SK-N-MC (cell line): ENCODE results near the gene BACH2.
"Not testable (repeated sequence)": the region's sequence is repeated elsewhere in the genome, so short reads cannot be mapped to it uniquely, and the experiment has no call there.

Experiments
- DNase-seq: peaks from one replicate; pipeline ENCODE4 v3.0.0-alpha.2; 2011; ENCODE audit warnings: low read depth, low spot score
- H3K27ac ChIP-seq: fragments of 200-600 bp; sonication (generic); 2 replicates; pipeline ENCODE4 v1.5.1; 2016; ENCODE audit warnings: mixed run types
- H3K36me3 ChIP-seq: fragments of 200-600 bp; sonication (generic); 2 replicates; pipeline ENCODE4 v1.6.1; 2017; ENCODE audit warnings: antibody characterized with exemption, low read length, mixed read lengths; ENCODE audit not compliant: insufficient read depth
- H3K4me3 ChIP-seq: fragments of 200-600 bp; sonication (generic); 2 replicates; pipeline ENCODE4 v1.5.1; 2016
- H3K9ac ChIP-seq: fragments of 200-600 bp; sonication (generic); 2 replicates; pipeline ENCODE4 v1.8.0; 2017; ENCODE audit warnings: mixed run types, mixed read lengths; ENCODE audit not compliant: insufficient read length
- H3K9me3 ChIP-seq: fragments of 200-600 bp; sonication (generic); 2 replicates; pipeline ENCODE4 v1.6.1; 2017; ENCODE audit warnings: low read depth, mild to moderate bottlenecking, antibody characterized with exemption, low read length, moderate library complexity, mixed read lengths
- EZH2 ChIP-seq: fragments of 200-600 bp; sonication (generic); IDR thresholded peaks from one replicate; pipeline ENCODE4 v1.6.1; 2017; ENCODE audit warnings: antibody characterized with exemption
- FOXP2 ChIP-seq: optimal IDR thresholded peaks from 2 replicates; pipeline ENCODE3; 2011; ENCODE audit warnings: mild to moderate bottlenecking, moderate library complexity; ENCODE audit not compliant: insufficient read depth; ENCODE audit errors: extremely low read length, control extremely low read depth
- POLR2AphosphoS5 ChIP-seq: IDR thresholded peaks from 2 replicates; pipeline ENCODE4 v1.6.1; 2012; ENCODE audit warnings: mild to moderate bottlenecking, low read depth, low read length, borderline replicate concordance

Gene BACH2

GRCh38 chr6:90044833-90045381, 251.7 kb downstream of the BACH2 start:
- no peaks in the 10 kb centered on the region for H3K9me3 ChIP-seq
- peak overlapping the region; percentile 10; the same call in 1 of the 2 replicates for H3K4me3 ChIP-seq
- DNase-seq, result no peak
- TF ChIP-seq POLR2AphosphoS5 (no peak), EZH2 (no peak), FOXP2 (no peak)
- no peak overlapping the region for H3K9ac ChIP-seq
- 0 out of 2 replicates have a peak overlapping the region, but pooled peaks have one; percentile 26 for H3K27ac ChIP-seq
- no peaks in the 10 kb centered on the region for H3K36me3 ChIP-seq

- H3K36me3 ChIP-seq, result no peaks in the 10 kb centered on the region
- TF ChIP-seq POLR2AphosphoS5 (no peak), FOXP2 (no peak), EZH2 (no peak)
- DNase-seq, result no peak
- no peak overlapping the region for H3K9ac ChIP-seq
- H3K9me3 ChIP-seq, result no peaks in the 10 kb centered on the region
- H3K27ac ChIP-seq, result no peak overlapping the region
- H3K4me3 ChIP-seq, result no peak overlapping the region
These were observed 252.3 kb downstream of the BACH2 start for GRCh38 chr6:90044182-90044832.

- H3K4me3 ChIP-seq, result no peak overlapping the region
- H3K27ac ChIP-seq, result no peak overlapping the region
- TF ChIP-seq EZH2 (no peak), FOXP2 (no peak), POLR2AphosphoS5 (no peak)
- no peak overlapping the region for H3K9ac ChIP-seq
- H3K9me3 ChIP-seq, result no peaks in the 10 kb centered on the region
- no peaks in the 10 kb centered on the region for H3K36me3 ChIP-seq
- no peak for DNase-seq
These were observed 255.7 kb downstream of the BACH2 start for GRCh38 chr6:90040931-90041330.

- DNase-seq, result no peak
- H3K36me3 ChIP-seq, result no peaks in the 10 kb centered on the region
- no peak for TF ChIP-seq EZH2
- TF ChIP-seq POLR2AphosphoS5, result no peak
- TF ChIP-seq FOXP2, result no peak
- H3K9me3 ChIP-seq, result no peaks in the 10 kb centered on the region
- H3K27ac ChIP-seq, result peak overlapping the region; percentile 28; the same call in 1 of the 2 replicates
- H3K4me3 ChIP-seq, result no peak overlapping the region
- H3K9ac ChIP-seq, result no peak overlapping the region
These were observed 256.7 kb downstream of the BACH2 start for GRCh38 chr6:90039911-90040310.

GRCh38 chr6:90038961-90039653, 257.5 kb downstream of the BACH2 start:
- Histone ChIP-seq H3K9me3 (no peaks in the 10 kb centered on the region), H3K4me3 (no peak overlapping the region), H3K27ac (no peak overlapping the region), H3K36me3 (no peaks in the 10 kb centered on the region), H3K9ac (no peak overlapping the region)
- TF ChIP-seq POLR2AphosphoS5, result no peak
- no peak for TF ChIP-seq FOXP2
- TF ChIP-seq EZH2, result no peak
- no peak for DNase-seq

DNA sequence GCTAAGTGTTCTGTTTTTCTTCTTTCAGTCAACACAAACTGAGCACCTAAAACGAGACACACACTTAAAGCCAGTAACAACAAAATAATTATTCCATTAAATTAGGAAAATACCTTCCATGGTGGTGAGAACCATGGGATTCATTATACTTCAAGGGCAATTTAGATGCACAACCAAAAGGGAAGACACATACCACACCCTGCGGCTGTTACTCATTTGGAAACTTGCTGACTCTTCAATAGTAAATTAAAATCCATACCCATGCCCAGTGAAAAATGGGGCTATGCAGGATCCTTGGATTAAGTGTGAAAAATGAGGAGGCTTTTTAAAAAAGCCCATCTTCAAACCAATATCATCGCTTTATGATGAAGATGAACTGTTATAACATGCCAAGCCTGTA, 259.7 kb downstream of the BACH2 start:
- no peaks in the 10 kb centered on the region for H3K9me3 ChIP-seq
- no peak for DNase-seq
- peak overlapping the region; percentile 60; the same call in 1 of the 2 replicates for H3K27ac ChIP-seq
- H3K4me3 ChIP-seq, result no peak overlapping the region
- no peaks in the 10 kb centered on the region for H3K36me3 ChIP-seq
- H3K9ac ChIP-seq, result no peak overlapping the region
- TF ChIP-seq POLR2AphosphoS5 (no peak), FOXP2 (no peak), EZH2 (no peak)

DNA sequence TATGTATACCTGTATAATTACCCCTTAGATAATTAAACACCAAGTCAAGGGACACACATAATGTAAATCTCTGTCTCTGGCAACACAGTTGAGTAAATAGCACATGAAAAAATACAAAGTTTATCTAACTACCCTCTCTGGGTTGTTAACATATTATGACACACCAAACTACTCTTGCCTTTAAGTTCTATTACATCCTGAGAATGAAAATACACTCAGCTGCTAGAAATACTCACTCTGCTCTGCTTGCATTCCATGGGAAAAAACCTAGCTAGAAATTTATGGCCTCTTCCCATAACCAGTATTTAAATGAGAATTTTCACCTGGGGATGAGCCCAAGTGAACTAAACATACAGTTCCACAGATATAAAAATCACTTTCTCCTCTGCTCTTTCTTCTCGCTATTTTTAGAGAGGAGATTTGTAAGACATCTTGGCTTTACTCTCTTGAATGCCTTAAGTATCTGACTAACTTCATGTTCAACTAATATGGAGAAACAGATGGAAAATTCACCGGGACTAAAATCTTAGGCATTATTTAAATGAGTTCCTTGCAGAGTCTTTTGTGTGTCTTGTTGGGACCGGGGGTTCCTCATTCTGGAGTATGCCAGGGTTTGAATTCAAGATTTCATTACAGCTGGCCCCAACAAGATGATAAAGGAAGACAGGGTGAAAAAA, 261.5 kb downstream of the BACH2 start:
- Histone ChIP-seq H3K4me3 (no peak overlapping the region), H3K9ac (no peak overlapping the region), H3K9me3 (no peaks in the 10 kb centered on the region), H3K36me3 (no peaks in the 10 kb centered on the region), H3K27ac (no peak overlapping the region)
- TF ChIP-seq EZH2 (no peak), FOXP2 (no peak), POLR2AphosphoS5 (no peak)
- DNase-seq, result no peak

DNA sequence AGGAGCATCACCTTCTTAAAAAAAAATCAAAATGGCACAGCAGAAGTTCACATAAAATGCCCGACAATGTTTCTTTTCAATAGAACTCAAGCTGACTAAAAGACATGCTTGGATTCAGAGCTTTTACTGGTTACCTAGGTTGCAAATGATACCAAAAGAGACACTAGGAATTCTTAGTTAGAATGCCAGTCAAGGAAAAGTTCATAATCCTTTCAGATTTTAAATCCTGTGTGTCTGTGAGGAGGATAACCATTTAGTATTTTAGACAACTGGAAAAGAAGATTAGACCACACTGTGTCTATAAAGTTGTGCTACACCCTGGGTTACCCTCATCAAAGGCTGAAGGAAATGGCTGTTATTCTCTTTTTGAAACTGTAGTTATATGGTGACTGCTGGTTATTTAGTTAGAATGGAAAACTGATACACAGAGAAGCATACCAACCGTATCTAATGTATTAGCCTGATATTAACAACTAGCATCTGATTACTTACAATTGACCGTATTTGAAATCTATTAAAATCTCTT, 262.8 kb downstream of the BACH2 start:
- no peak for DNase-seq
- TF ChIP-seq POLR2AphosphoS5 (no peak), EZH2 (no peak), FOXP2 (no peak)
- H3K9ac ChIP-seq, result no peak overlapping the region
- no peaks in the 10 kb centered on the region for H3K9me3 ChIP-seq
- H3K4me3 ChIP-seq, result no peak overlapping the region
- no peak overlapping the region for H3K27ac ChIP-seq
- H3K36me3 ChIP-seq, result no peaks in the 10 kb centered on the region

- not testable (repeated sequence) for H3K9me3 ChIP-seq, H3K27ac ChIP-seq, H3K4me3 ChIP-seq, H3K9ac ChIP-seq, H3K36me3 ChIP-seq, DNase-seq
These were observed 264.0 kb downstream of the BACH2 start for GRCh38 chr6:90032489-90033212.
